ENCODE data around the gene KIR2DL1.
"Not testable (repeated sequence)": the region's sequence is repeated elsewhere in the genome, so short reads cannot be mapped to it uniquely, and the experiment has no call there.

KIR2DL1 gene

GRCh38 chr19:54824416-54824815 lies 54.8 kb downstream of the KIR2DL1 start:
- DNase-seq, result not testable (repeated sequence)

GRCh38 chr19:54825326-54825725 lies 55.7 kb downstream of the KIR2DL1 start:
- not testable (repeated sequence) for DNase-seq

GRCh38 chr19:54828064-54828463 lies 58.5 kb downstream of the KIR2DL1 start:
- not testable (repeated sequence) for DNase-seq

GRCh38 chr19:54832496-54832895 lies 62.9 kb downstream of the KIR2DL1 start, which contains the start of gene KIR2DS4:
TSS of gene KIR2DS4 (plus strand) at chr19:54832676.
- not testable (repeated sequence) for DNase-seq
